K562 (cell line): ENCODE measurements around the gene CEMIP. TPM values are rescaled to one million over a fixed set of nuclear protein-coding genes. Genes with fewer than 3 reads are reported as not detected.

ENCODE experiments used
- ATAC-seq: fragments of 200-7000 bp; cut with Tn5 transposase; 3 replicates; pipeline ENCODE4 v1.9.1; 2020; ENCODE audit warnings: moderate library complexity
- BruUV-seq: library from RNA; stranded (reverse); fragments of 400-500 nt; replicated peaks from 2 replicates; lab custom pipeline; 2021; lab: Mats Ljungman, UMichigan
- CTCF ChIA-PET: fragments of 300-600 bp; formaldehyde crosslinking; extraction: SDS; loops from one replicate; lab custom pipeline; 2021; ENCODE audit warnings: low intra/inter-chr PET ratio; lab: Yijun Ruan, JAX
- POLR2A ChIA-PET: fragments of 300-600, 350-650 bp; sonication (Branson Sonifier 250); formaldehyde crosslinking; extraction: SDS; loops from one replicate; lab custom pipeline; 2021; ENCODE audit warnings: antibody characterized with exemption, inconsistent platforms; lab: Yijun Ruan, JAX
- DNase-seq, 4 experiments: peaks; one replicate each; pipeline versions ENCODE4 v3.0.0 to v3.0.0-alpha.2; 2011 to 2018; ENCODE audit warnings: low spot score in 3 of 4, mixed read lengths in 3 of 4; ENCODE audit errors: extremely low read depth in 1 of 4
- FAIRE-seq: peaks from 2 replicates; lab custom pipeline; 2011; peaks lifted over from hg19 to GRCh38; lab: Jason Lieb, UNC
- H2AFZ ChIP-seq: 2 replicates; pipeline ENCODE4 v1.6.0; 2011; ENCODE audit warnings: low read depth, low read length, control low read depth, inconsistent platforms
- H3K27ac ChIP-seq: fragments of 200-600 bp; 3 replicates; pipeline ENCODE4 v1.8.0; 2011; ENCODE audit warnings: low read depth, mild to moderate bottlenecking, control low read depth, inconsistent platforms, low read length, moderate library complexity, mixed read lengths; ENCODE audit errors: extremely low read depth
- H3K27me3 ChIP-seq, 2 experiments: fragments of 300-600 bp in 1 of 2; 2 replicates in 1 of 2; 3 replicates in 1 of 2; pipeline versions ENCODE4 v1.6.0 to v1.8.0; 2011; ENCODE audit warnings: inconsistent platforms in 2 of 2, low read length in 2 of 2, mild to moderate bottlenecking in 1 of 2, mixed read lengths in 1 of 2, moderate library complexity in 1 of 2; ENCODE audit not compliant: control insufficient read depth in 2 of 2, insufficient read depth in 2 of 2
- H3K36me3 ChIP-seq: fragments of 300-600 bp; 3 replicates; pipeline ENCODE4 v1.8.0; 2011; ENCODE audit warnings: mild to moderate bottlenecking, low read length, inconsistent platforms; ENCODE audit not compliant: control insufficient read depth, insufficient read depth
- H3K4me1 ChIP-seq, 2 experiments: fragments of 200-600 bp in 1 of 2; replicated peaks in 1 of 2; 2 replicates in 1 of 2; 3 replicates in 1 of 2; pipeline versions ENCODE4 v1.5.1 to v1.8.0; 2011; ENCODE audit warnings: inconsistent platforms in 2 of 2, low read length in 2 of 2, mild to moderate bottlenecking in 1 of 2, mixed read lengths in 1 of 2, moderate library complexity in 1 of 2; ENCODE audit not compliant: control insufficient read depth in 2 of 2, insufficient read depth in 2 of 2
- H3K4me2 ChIP-seq: 2 replicates; pipeline ENCODE4 v1.6.1; 2011; ENCODE audit warnings: low read length, control low read depth, inconsistent platforms, mixed read lengths; ENCODE audit not compliant: insufficient read depth
- H3K4me3 ChIP-seq: fragments of 200-600 bp; sonication (generic), shearing (Covaris generic); 2 replicates; pipeline ENCODE4 v1.5.1; 2016; ENCODE audit warnings: control low read depth, inconsistent platforms
- H3K79me2 ChIP-seq: fragments of 200-600 bp; 3 replicates; pipeline ENCODE4 v1.8.0; 2011; ENCODE audit warnings: low read length, inconsistent platforms; ENCODE audit not compliant: control insufficient read depth, insufficient read depth
- H3K9ac ChIP-seq, 2 experiments: 2 replicates each; pipeline versions ENCODE4 v1.6.0 to v1.6.1; 2011; ENCODE audit warnings: low read depth in 2 of 2, low read length in 2 of 2, control low read depth in 1 of 2, inconsistent platforms in 1 of 2, mild to moderate bottlenecking in 1 of 2, mixed read lengths in 1 of 2; ENCODE audit not compliant: insufficient read depth in 1 of 2
- H3K9me1 ChIP-seq: one replicate; pipeline ENCODE4 v1.6.0; 2011; ENCODE audit warnings: inconsistent platforms, mild to moderate bottlenecking, low read length, moderate library complexity; ENCODE audit not compliant: control insufficient read depth, insufficient read depth
- H3K9me3 ChIP-seq: replicated peaks from 2 replicates; pipeline ENCODE4 v1.5.1; 2011; ENCODE audit warnings: low read depth, low read length, inconsistent platforms; ENCODE audit not compliant: control insufficient read depth, insufficient read depth
- H4K20me1 ChIP-seq: replicated peaks from 2 replicates; pipeline ENCODE4 v1.6.1; 2011; ENCODE audit warnings: low read length, inconsistent platforms, mixed read lengths; ENCODE audit not compliant: control insufficient read depth, insufficient read depth
- E2F5 ChIP-seq: sonication (generic); formaldehyde crosslinking; IDR thresholded peaks from 2 replicates; pipeline ENCODE4 v1.8.0; 2022; ENCODE audit warnings: mild to moderate bottlenecking, missing genetic modification reagents
- FOXP1 ChIP-seq: sonication (generic); formaldehyde crosslinking; IDR thresholded peaks from 2 replicates; pipeline ENCODE4 v1.8.0; 2022; ENCODE audit warnings: mild to moderate bottlenecking, missing genetic modification reagents
- GTF3C2 ChIP-seq: IDR thresholded peaks from 3 replicates; pipeline ENCODE4 v1.6.1; 2011; ENCODE audit warnings: borderline replicate concordance, mild to moderate bottlenecking, moderate library complexity; ENCODE audit not compliant: insufficient read length; ENCODE audit errors: extremely low read depth
- HDAC1 ChIP-seq, 2 experiments: fragments of 450-650 bp; IDR thresholded peaks; 2 replicates each; pipeline ENCODE4 v1.6.1; 2016 to 2017; ENCODE audit warnings: inconsistent platforms in 1 of 2, mild to moderate bottlenecking in 1 of 2, moderate library complexity in 1 of 2
- KLF1 ChIP-seq: fragments of 450-650 bp; IDR thresholded peaks from 2 replicates; pipeline ENCODE4 v1.6.1; 2016; ENCODE audit warnings: missing genetic modification characterization, missing compliant biosample characterization
- NR2C1 ChIP-seq, 2 experiments: fragments of 450-650 bp; IDR thresholded peaks; 2 replicates each; pipeline ENCODE4 v1.6.1; 2017; ENCODE audit warnings: mild to moderate bottlenecking in 2 of 2, antibody characterized with exemption in 1 of 2, inconsistent platforms in 1 of 2, missing compliant biosample characterization in 1 of 2, missing genetic modification characterization in 1 of 2
- POLR2H ChIP-seq: IDR thresholded peaks from 2 replicates; pipeline ENCODE4 v1.6.1; 2016; ENCODE audit warnings: missing genetic modification characterization, low read depth, mild to moderate bottlenecking, control low read depth, missing compliant biosample characterization, moderate library complexity
- PRDM10 ChIP-seq: fragments of 450-650 bp; IDR thresholded peaks from 2 replicates; pipeline ENCODE4 v1.6.1; 2018; ENCODE audit not compliant: partially characterized antibody
- SMARCA5 ChIP-seq: fragments of 450-650 bp; IDR thresholded peaks from 2 replicates; pipeline ENCODE4 v1.6.1; 2016
- SMARCE1 ChIP-seq: fragments of 450-650 bp; IDR thresholded peaks from 2 replicates; pipeline ENCODE4 v1.7.1; 2016; ENCODE audit warnings: mild to moderate bottlenecking
- WHSC1 ChIP-seq: IDR thresholded peaks from one replicate; pipeline ENCODE4 v1.6.1; 2012; ENCODE audit warnings: low read length, control low read depth, inconsistent platforms
- ZFX ChIP-seq: sonication (generic); formaldehyde crosslinking; IDR thresholded peaks from 2 replicates; pipeline ENCODE4 v1.8.0; 2022; ENCODE audit warnings: mild to moderate bottlenecking, missing genetic modification reagents, moderate library complexity
- ZNF124 ChIP-seq: sonication (generic); formaldehyde crosslinking; IDR thresholded peaks from 2 replicates; pipeline ENCODE4 v1.8.1; 2022; ENCODE audit warnings: missing genetic modification reagents
- ZNF174 ChIP-seq: fragments of 250-450 bp; sonication (Bioruptor Pico); IDR thresholded peaks from 2 replicates; pipeline ENCODE4 v1.4.0; 2020; ENCODE audit warnings: mild to moderate bottlenecking
- ZNF24 ChIP-seq: fragments of 450-650 bp; IDR thresholded peaks from 2 replicates; pipeline ENCODE4 v1.6.1; 2016
- ZNF444 ChIP-seq: fragments of 250-450 bp; sonication (Bioruptor Pico); IDR thresholded peaks from 2 replicates; pipeline ENCODE4 v1.4.0; 2020; ENCODE audit warnings: mild to moderate bottlenecking, moderate library complexity
- WGBS: fragments of 100-300 bp; shearing (Covaris generic); methylation state at CpG from one replicate; pipeline ENCODE4 v1.1.6; 2016; ENCODE audit warnings: low coverage, mixed read lengths; ENCODE audit not compliant: insufficient coverage; ENCODE audit errors: missing lambda C conversion rate; 5-methylcytosine and 5-hydroxymethylcytosine counted together
- in situ Hi-C: fragments of 300-500 bp; cut with MboI; formaldehyde crosslinking; loops from 4 replicates; pipeline ENCODE4 v1.15.0; 2018; ENCODE audit warnings: inconsistent platforms, mixed read lengths
- intact Hi-C: fragments of 100-400 bp; cut with micrococcal nuclease; formaldehyde crosslinking; loops from 2 replicates; pipeline ENCODE4 v1.14.2; 2022
- polyA plus RNA-seq, 8 experiments: library from polyadenylated mRNA; depleted of rRNA in 4 of 8; stranded (reverse) in 5 of 8; unstranded in 3 of 8; fragments of >200 nt; fragmentation: Nextera tagmentation in 2 of 8; fragmentation: Illumina TruSeq in 1 of 8; extraction: Ambion mirVana in 2 of 8; extraction: Trizol in 1 of 8; gene quantifications; 2 replicates each; pipeline versions ENCODE4 v1.2.1 to v1.2.3, GENCODE V29; 2011 to 2014; ENCODE audit warnings: inconsistent platforms in 1 of 8, missing spikeins in 1 of 8
- total RNA-seq, 7 experiments: library from RNA; depleted of rRNA in 6 of 7; stranded (reverse); fragments of >200 nt in 6 of 7; fragmentation: Illumina TruSeq in 2 of 7; extraction: Trizol in 2 of 7; gene quantifications; 2 replicates each; pipeline versions ENCODE4 v1.2.1 to v1.2.3, GENCODE V29; 2011 to 2021; ENCODE audit warnings: low replicate concordance in 1 of 7

Gene CEMIP
- total and polyA plus RNA-seq, 9 of the 15 experiments (the other 6 are each of a cell fraction or from before 2014, with no cell fraction given): 0.33 TPM; not detected in 8

- TF ChIP-seq GTF3C2: no peak
- TF ChIP-seq ZFX: no peak
- no peak for TF ChIP-seq FOXP1 (CRISPR knock-in tag)
- no peak for TF ChIP-seq SMARCA5
- no peak for TF ChIP-seq ZNF174 (CRISPR knock-in tag)
These were observed 91.2 kb downstream of the CEMIP start (continued) for GRCh38 chr15:80870366-80870765.

GRCh38 chr15:80870893-80871292 is 91.7 kb downstream of the CEMIP start:
- H3K9ac ChIP-seq: no peak overlapping the region
- intact Hi-C loops: no loop called here
- H3K9me3 ChIP-seq: no peaks in the 10 kb centered on the region
- CTCF ChIA-PET: no interaction called here
- H3K27ac ChIP-seq: no peak overlapping the region
- no peak for ATAC-seq
- TF ChIP-seq NR2C1 (IDR thresholded peaks at IDR 0.05): no peak
- TF ChIP-seq NR2C1 (tag; IDR thresholded peaks at IDR 0.05): no peak
- TF ChIP-seq E2F5 (CRISPR knock-in tag): no peak
- TF ChIP-seq KLF1: no peak
- no peak for TF ChIP-seq ZNF24
- TF ChIP-seq HDAC1 (IDR thresholded peaks at IDR 0.05): no peak
- no peak for TF ChIP-seq PRDM10
- TF ChIP-seq ZNF124 (CRISPR knock-in tag): no peak
- no peak for TF ChIP-seq POLR2H (tag)
- no peak for TF ChIP-seq SMARCE1
- TF ChIP-seq WHSC1: no peak
- no peak for TF ChIP-seq ZNF444 (CRISPR knock-in tag)
- BruUV-seq: no TSS peak
- in situ Hi-C loops: no loop called here
- H4K20me1 ChIP-seq: no peaks in the 10 kb centered on the region
- H2AFZ ChIP-seq: no peak overlapping the region
- H3K4me1 ChIP-seq: no peaks in the 10 kb centered on the region
- no peaks in the 10 kb centered on the region for H3K9me1 ChIP-seq
- no peaks in the 10 kb centered on the region for H3K79me2 ChIP-seq
- WGBS: 5% methylated on average over 5 of the region's 5 CpGs
- peaks cover 12 to 43% of the 10 kb centered on the region in 2 experiments; a peak in 4 of 5 replicates for H3K27me3 ChIP-seq
- DNase-seq: no peak
- no peak for FAIRE-seq
- H3K36me3 ChIP-seq: no peaks in the 10 kb centered on the region
- POLR2A ChIA-PET: interaction anchor here (1.7 kb wide), 1 partner anchor 9 kb away, joined by 5 read pairs; no protein-coding TSS in a partner anchor
- H3K4me3 ChIP-seq: no peak overlapping the region
- no peak overlapping the region for H3K4me2 ChIP-seq
